ENCODE measurements around the gene NDRG3. TPM values are rescaled to one million over a fixed set of nuclear protein-coding genes. Genes with fewer than 3 reads are reported as not detected.
"Not testable (repeated sequence)": the region's sequence is repeated elsewhere in the genome, so short reads cannot be mapped to it uniquely, and the experiment has no call there.

Gene NDRG3
- polyA plus RNA-seq, 2 of the 4 experiments (the other 2 are of a cell fraction), result 30.6 to 34.4 TPM

DNA sequence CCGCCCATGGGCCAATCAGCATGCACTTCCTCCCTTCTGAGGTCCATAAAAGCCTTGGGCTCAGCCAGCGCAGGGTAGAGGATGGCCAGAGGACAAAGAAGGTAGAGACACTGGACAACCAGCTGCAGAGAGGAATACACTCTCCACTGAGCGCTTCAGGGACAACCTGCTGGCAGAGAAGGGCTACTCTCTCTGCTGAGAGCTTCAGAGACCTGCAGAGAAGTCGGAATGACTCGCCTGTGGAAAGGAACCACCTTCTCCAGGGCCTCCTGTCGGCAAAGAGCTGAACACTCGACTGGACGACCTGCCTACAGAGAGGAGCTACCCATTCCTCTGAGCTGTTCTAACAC lies 68.5 kb downstream of the NDRG3 start:
- Histone ChIP-seq H3K4me2 (no peak overlapping the region), H3K27ac (no peak overlapping the region), H3K4me3 (no peak overlapping the region), H3K4me1 (no peaks in the 10 kb centered on the region), H3K9me3 (no peaks in the 10 kb centered on the region)
- TF ChIP-seq JUN (IDR thresholded peaks at IDR 0.05) (no peak), HOXB5 (CRISPR knock-in tag; IDR thresholded peaks at IDR 0.05) (no peak), CBX2 (IDR thresholded peaks at IDR 0.05; ENCODE audit: borderline replicate concordance, low read depth) (no peak), USF2 (IDR thresholded peaks at IDR 0.05) (no peak)
- ChIA-PET POLR2A (no interaction called here), CTCF (interaction anchor here (1.1 kb wide), 2 partner anchors 10 to 128 kb away, joined by 3 to 4 read pairs; no protein-coding TSS in a partner anchor)
- DNase-seq (ENCODE audit: low read depth in 1 of 2, low spot score in 1 of 2), result no peak
- FAIRE-seq, result no peak
- WGBS (ENCODE audit: missing lambda C conversion rate), result 85% methylated on average over 8 of the region's 8 CpGs
- peak in 1 of 2 experiments; percentile 75; a peak in 3 of 6 replicates for ATAC-seq

DNA sequence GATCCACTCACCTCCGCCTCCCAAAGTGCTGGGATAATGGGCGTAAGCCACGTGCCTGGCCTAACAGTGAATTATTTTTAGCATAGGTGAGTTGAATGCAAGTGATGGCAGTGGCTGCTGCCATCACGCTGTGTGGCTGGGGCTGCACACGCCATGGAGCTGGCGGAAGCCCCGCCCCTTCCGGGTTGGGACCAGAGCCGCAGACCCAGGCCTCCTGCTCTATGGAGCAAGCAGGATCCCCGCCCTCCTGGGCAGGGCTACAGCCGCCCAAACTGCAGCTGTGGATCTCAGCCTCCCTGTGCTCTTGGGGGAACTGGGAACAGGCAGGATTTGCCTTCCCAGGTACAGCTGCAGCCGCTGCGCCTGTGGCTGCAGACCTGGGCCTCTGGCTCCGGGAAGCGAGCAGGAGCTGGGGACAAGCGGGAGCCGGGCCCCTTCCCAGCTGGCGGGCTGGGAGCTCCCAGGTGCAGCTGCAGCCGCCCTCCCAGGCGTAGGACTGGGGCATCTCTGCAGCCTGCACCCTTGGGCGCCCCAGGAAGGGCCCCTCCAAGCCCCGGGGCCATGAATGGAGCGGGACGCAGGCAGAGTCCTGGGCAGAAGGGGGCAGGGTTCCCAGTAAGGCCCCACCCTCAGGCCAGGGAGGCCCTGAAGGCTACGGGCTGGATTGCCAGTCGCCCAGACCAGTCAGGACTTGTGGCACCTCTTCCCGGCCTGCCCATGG lies 69.0 kb downstream of the NDRG3 start:
- Histone ChIP-seq H3K9me3 (no peaks in the 10 kb centered on the region), H3K27ac (no peak overlapping the region), H3K4me2 (no peak overlapping the region), H3K4me3 (no peak overlapping the region), H3K4me1 (no peaks in the 10 kb centered on the region)
- ATAC-seq (peak; percentile 39 to 95; a peak in 4 of 6 replicates), FAIRE-seq (no peak), DNase-seq (ENCODE audit: low read depth in 1 of 2, low spot score in 1 of 2) (peak in 1 of 2 experiments; percentile 61)
- 96% methylated on average over 13 of the region's 27 CpGs for WGBS (ENCODE audit: missing lambda C conversion rate)
- TF ChIP-seq EP300 (IDR thresholded peaks at IDR 0.05) (no peak), KDM5A (IDR thresholded peaks at IDR 0.05) (no peak), RCOR1 (IDR thresholded peaks at IDR 0.05; ENCODE audit: low read depth, low read length) (no peak), CHD4 (IDR thresholded peaks at IDR 0.05; ENCODE audit: borderline replicate concordance) (no peak), HOXB13 (CRISPR knock-in tag; IDR thresholded peaks at IDR 0.05; ENCODE audit: low read depth) (no peak), CEBPB (IDR thresholded peaks at IDR 0.05) (no peak)
- TF ChIP-seq, protein P1, sequence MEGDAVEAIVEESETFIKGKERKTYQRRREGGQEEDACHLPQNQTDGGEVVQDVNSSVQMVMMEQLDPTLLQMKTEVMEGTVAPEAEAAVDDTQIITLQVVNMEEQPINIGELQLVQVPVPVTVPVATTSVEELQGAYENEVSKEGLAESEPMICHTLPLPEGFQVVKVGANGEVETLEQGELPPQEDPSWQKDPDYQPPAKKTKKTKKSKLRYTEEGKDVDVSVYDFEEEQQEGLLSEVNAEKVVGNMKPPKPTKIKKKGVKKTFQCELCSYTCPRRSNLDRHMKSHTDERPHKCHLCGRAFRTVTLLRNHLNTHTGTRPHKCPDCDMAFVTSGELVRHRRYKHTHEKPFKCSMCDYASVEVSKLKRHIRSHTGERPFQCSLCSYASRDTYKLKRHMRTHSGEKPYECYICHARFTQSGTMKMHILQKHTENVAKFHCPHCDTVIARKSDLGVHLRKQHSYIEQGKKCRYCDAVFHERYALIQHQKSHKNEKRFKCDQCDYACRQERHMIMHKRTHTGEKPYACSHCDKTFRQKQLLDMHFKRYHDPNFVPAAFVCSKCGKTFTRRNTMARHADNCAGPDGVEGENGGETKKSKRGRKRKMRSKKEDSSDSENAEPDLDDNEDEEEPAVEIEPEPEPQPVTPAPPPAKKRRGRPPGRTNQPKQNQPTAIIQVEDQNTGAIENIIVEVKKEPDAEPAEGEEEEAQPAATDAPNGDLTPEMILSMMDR (IDR thresholded peaks at IDR 0.05), result no peak
- CTCF ChIA-PET, result interaction anchor here (1.1 kb wide), 2 partner anchors 10 to 127 kb away, joined by 3 to 4 read pairs; no protein-coding TSS in a partner anchor
- POLR2A ChIA-PET, result no interaction called here

DNA sequence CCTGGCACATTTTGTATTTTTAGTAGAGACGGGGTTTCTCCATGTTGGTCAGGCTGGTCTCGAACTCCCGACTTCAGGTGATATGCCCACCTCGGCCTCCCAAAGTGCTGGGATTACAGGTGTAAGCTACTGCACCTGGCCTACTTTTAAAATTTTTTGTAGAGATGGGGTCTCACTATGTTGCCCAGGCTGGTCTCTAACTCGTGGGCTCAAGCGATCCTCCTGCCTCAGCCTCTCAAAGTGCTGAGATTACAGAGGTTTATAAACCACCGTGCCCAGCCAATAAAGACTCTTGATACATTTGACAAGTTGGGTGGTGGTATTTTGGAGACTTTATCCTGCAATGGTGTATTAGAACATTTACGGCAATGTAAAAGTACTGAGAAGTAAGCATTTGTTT lies 70.3 kb downstream of the NDRG3 start:
- ATAC-seq; H3K4me3 ChIP-seq; H3K27ac ChIP-seq; H3K9me3 ChIP-seq; DNase-seq (ENCODE audit: low read depth in 1 of 2, low spot score in 1 of 2); CTCF ChIA-PET; H3K4me2 ChIP-seq; H3K4me1 ChIP-seq; POLR2A ChIA-PET; FAIRE-seq: not testable (repeated sequence)
- WGBS (ENCODE audit: missing lambda C conversion rate), result 93% methylated on average over 8 of the region's 8 CpGs

DNA sequence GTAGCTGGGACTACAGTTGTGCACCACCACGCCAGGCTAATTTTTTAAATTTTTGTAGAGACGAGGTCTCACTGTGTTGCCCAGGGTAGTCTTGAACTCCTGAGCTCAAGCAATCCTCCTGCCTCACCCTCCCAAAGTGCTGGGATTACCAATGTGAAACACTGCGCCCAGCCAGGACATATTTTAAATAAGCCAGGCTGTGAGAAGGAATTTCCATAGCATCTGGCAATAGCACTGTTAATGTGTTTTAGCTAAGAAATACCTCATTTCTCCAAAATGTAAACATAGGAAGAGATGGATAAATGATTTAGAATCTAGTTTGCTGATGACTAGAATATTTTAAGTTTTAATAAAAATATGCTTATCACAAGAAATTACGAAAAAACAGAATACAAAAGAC lies 72.9 kb downstream of the NDRG3 start:
- H3K27ac ChIP-seq, result no peak overlapping the region
- WGBS (ENCODE audit: missing lambda C conversion rate), result 84% methylated on average over 4 of the region's 4 CpGs
- ATAC-seq, result no peak
- ChIA-PET CTCF (interaction anchor here (0.6 to 1.9 kb wide), 2 partner anchors 214 to 261 kb away, joined by 4 read pairs; no protein-coding TSS in a partner anchor), POLR2A (no interaction called here)
- no peak overlapping the region for H3K4me2 ChIP-seq
- no peak for FAIRE-seq
- no peaks in the 10 kb centered on the region for H3K4me1 ChIP-seq
- H3K4me3 ChIP-seq, result no peak overlapping the region
- TF ChIP-seq EHMT2 (IDR thresholded peaks at IDR 0.05; ENCODE audit: low read depth) (no peak), KDM1A (IDR thresholded peaks at IDR 0.05; ENCODE audit: low read depth) (no peak), ZSCAN20 (CRISPR knock-in tag; IDR thresholded peaks at IDR 0.05) (no peak), REST (IDR thresholded peaks at IDR 0.05) (no peak), ZC3H11A (IDR thresholded peaks at IDR 0.05) (no peak), POLR2A (IDR thresholded peaks at IDR 0.05; ENCODE audit: low read length) (no peak), JUNB (IDR thresholded peaks at IDR 0.05) (no peak)
- no peak for DNase-seq (ENCODE audit: low read depth in 1 of 2, low spot score in 1 of 2)
- H3K9me3 ChIP-seq, result no peaks in the 10 kb centered on the region

All from A549 (cell line).